WTC11 (cell line): Measurements from ENCODE around the gene NELFA. TPM values are rescaled to one million over a fixed set of nuclear protein-coding genes. Genes with fewer than 3 reads are reported as not detected.

Experiments used
- ATAC-seq: fragments of 200-7000 bp; cut with Tn5 transposase; 2 replicates; pipeline ENCODE4 v1.10.0; 2021; ENCODE audit warnings: mild to moderate bottlenecking, moderate library complexity
- CTCF ChIA-PET: fragments of 300-600 bp; sonication (Branson Sonifier 250); formaldehyde crosslinking; loops from one replicate; lab custom pipeline; 2021; ENCODE audit warnings: antibody characterized with exemption; lab: Charles Lee
- POLR2A ChIA-PET: fragments of 350-600 bp; sonication (Branson Sonifier 250); formaldehyde crosslinking; loops from one replicate; lab custom pipeline; 2021; ENCODE audit warnings: antibody characterized with exemption; lab: Charles Lee
- DNase-seq: peaks from one replicate; pipeline ENCODE4 v3.0.0; 2021; ENCODE audit warnings: low spot score
- H3K27ac Mint-ChIP-seq: 2 replicates; pipeline ENCODE4 v1.8.0; 2021; ENCODE audit warnings: mixed read lengths
- H3K27me3 Mint-ChIP-seq: 2 replicates; pipeline ENCODE4 v1.8.0; 2021; ENCODE audit warnings: low read depth, mild to moderate bottlenecking, moderate library complexity, mixed read lengths
- H3K36me3 Mint-ChIP-seq: 2 replicates; pipeline ENCODE4 v1.8.0; 2021; ENCODE audit warnings: mixed read lengths
- H3K4me1 Mint-ChIP-seq: 2 replicates; pipeline ENCODE4 v1.8.0; 2022; ENCODE audit warnings: mixed read lengths
- H3K4me3 Mint-ChIP-seq: 2 replicates; pipeline ENCODE4 v1.8.0; 2021; ENCODE audit warnings: mild to moderate bottlenecking, moderate library complexity, mixed read lengths
- H3K9me3 Mint-ChIP-seq: 2 replicates; pipeline ENCODE4 v1.8.0; 2021; ENCODE audit warnings: mixed read lengths
- CBFB ChIP-seq: sonication (generic); formaldehyde crosslinking; IDR thresholded peaks from 2 replicates; pipeline ENCODE4 v1.8.1; 2022; ENCODE audit warnings: mild to moderate bottlenecking, low read depth, missing genetic modification reagents
- FOXP1 ChIP-seq: sonication (generic); formaldehyde crosslinking; IDR thresholded peaks from 2 replicates; pipeline ENCODE4 v1.8.0; 2022; ENCODE audit warnings: missing genetic modification reagents, mild to moderate bottlenecking, moderate library complexity, borderline replicate concordance
- HMGA2 ChIP-seq: fragments of 250-450 bp; sonication (Bioruptor Pico); IDR thresholded peaks from 2 replicates; pipeline ENCODE4 v1.4.0; 2021; ENCODE audit warnings: mild to moderate bottlenecking, moderate library complexity
- JAZF1 ChIP-seq: fragments of 250-450 bp; sonication (Bioruptor Pico); IDR thresholded peaks from 2 replicates; pipeline ENCODE4 v1.9.0; 2021; ENCODE audit warnings: moderate library complexity, mild to moderate bottlenecking, inconsistent platforms
- JUN ChIP-seq: sonication (generic); formaldehyde crosslinking; IDR thresholded peaks from 2 replicates; pipeline ENCODE4 v1.8.0; 2023; ENCODE audit warnings: mild to moderate bottlenecking, missing genetic modification reagents
- KAT7 ChIP-seq: sonication (generic); formaldehyde crosslinking; IDR thresholded peaks from 2 replicates; pipeline ENCODE4 v1.8.1; 2023; ENCODE audit warnings: missing genetic modification reagents, mild to moderate bottlenecking, borderline replicate concordance
- NFE2L1 ChIP-seq: sonication (generic); formaldehyde crosslinking; IDR thresholded peaks from 2 replicates; pipeline ENCODE4 v1.8.1; 2023; ENCODE audit warnings: missing genetic modification reagents
- NR1H2 ChIP-seq: sonication (generic); formaldehyde crosslinking; IDR thresholded peaks from 2 replicates; pipeline ENCODE4 v1.9.0; 2021; ENCODE audit warnings: mild to moderate bottlenecking, moderate library complexity, missing genetic modification reagents
- SOX15 ChIP-seq: fragments of 250-450 bp; sonication (Bioruptor Pico); IDR thresholded peaks from 2 replicates; pipeline ENCODE4 v1.9.0; 2021; ENCODE audit warnings: mild to moderate bottlenecking
- TCF7 ChIP-seq: sonication (generic); formaldehyde crosslinking; IDR thresholded peaks from 2 replicates; pipeline ENCODE4 v1.8.0; 2022; ENCODE audit warnings: mild to moderate bottlenecking, low read depth, missing genetic modification reagents, moderate library complexity
- ZNF121 ChIP-seq: sonication (generic); formaldehyde crosslinking; IDR thresholded peaks from 2 replicates; pipeline ENCODE4 v1.8.0; 2023; ENCODE audit warnings: missing genetic modification reagents
- ZNF396 ChIP-seq: fragments of 250-450 bp; sonication (Bioruptor Pico); IDR thresholded peaks from 2 replicates; pipeline ENCODE4 v1.8.0; 2021; ENCODE audit warnings: mild to moderate bottlenecking, moderate library complexity, borderline replicate concordance
- total RNA-seq: library from RNA; stranded (reverse); gene quantifications from 3 replicates; pipeline ENCODE4 v1.2.3, GENCODE V29; 2021
- TF ChIP-seq, protein P1 (sequence below): fragments of 250-450 bp; sonication (Bioruptor Pico); IDR thresholded peaks from 2 replicates; pipeline ENCODE4 v1.9.0; 2021; ENCODE audit warnings: mild to moderate bottlenecking
- TF ChIP-seq, protein P2 (sequence below): sonication (generic); formaldehyde crosslinking; IDR thresholded peaks from 2 replicates; pipeline ENCODE4 v1.8.1; 2023; ENCODE audit warnings: mild to moderate bottlenecking, missing genetic modification reagents, moderate library complexity
- TF ChIP-seq, protein P3 (sequence below): sonication (generic); formaldehyde crosslinking; IDR thresholded peaks from 2 replicates; pipeline ENCODE4 v1.8.1; 2023; ENCODE audit warnings: mild to moderate bottlenecking, missing genetic modification reagents
- TF ChIP-seq, protein P4 (sequence below): fragments of 250-450 bp; sonication (Bioruptor Pico); IDR thresholded peaks from 2 replicates; pipeline ENCODE4 v1.8.0; 2021; ENCODE audit warnings: mild to moderate bottlenecking
- TF ChIP-seq, protein P5 (sequence below): sonication (generic); formaldehyde crosslinking; IDR thresholded peaks from 2 replicates; pipeline ENCODE4 v1.8.0; 2023; ENCODE audit warnings: mild to moderate bottlenecking, missing genetic modification reagents
- TF ChIP-seq, protein P6 (sequence below): sonication (generic); formaldehyde crosslinking; IDR thresholded peaks from 2 replicates; pipeline ENCODE4 v1.8.1; 2023; ENCODE audit warnings: mild to moderate bottlenecking, moderate library complexity, missing genetic modification reagents
- TF ChIP-seq, protein P7 (sequence below): sonication (generic); formaldehyde crosslinking; IDR thresholded peaks from 2 replicates; pipeline ENCODE4 v1.8.1; 2022; ENCODE audit warnings: low read depth, missing genetic modification reagents, borderline replicate concordance
- TF ChIP-seq, protein P8 (sequence below): sonication (generic); formaldehyde crosslinking; IDR thresholded peaks from 2 replicates; pipeline ENCODE4 v1.8.0; 2022; ENCODE audit warnings: mild to moderate bottlenecking, missing genetic modification reagents

The NELFA gene
- total RNA-seq, 1 experiment from 2014 or later = 72.6 TPM

DNA sequence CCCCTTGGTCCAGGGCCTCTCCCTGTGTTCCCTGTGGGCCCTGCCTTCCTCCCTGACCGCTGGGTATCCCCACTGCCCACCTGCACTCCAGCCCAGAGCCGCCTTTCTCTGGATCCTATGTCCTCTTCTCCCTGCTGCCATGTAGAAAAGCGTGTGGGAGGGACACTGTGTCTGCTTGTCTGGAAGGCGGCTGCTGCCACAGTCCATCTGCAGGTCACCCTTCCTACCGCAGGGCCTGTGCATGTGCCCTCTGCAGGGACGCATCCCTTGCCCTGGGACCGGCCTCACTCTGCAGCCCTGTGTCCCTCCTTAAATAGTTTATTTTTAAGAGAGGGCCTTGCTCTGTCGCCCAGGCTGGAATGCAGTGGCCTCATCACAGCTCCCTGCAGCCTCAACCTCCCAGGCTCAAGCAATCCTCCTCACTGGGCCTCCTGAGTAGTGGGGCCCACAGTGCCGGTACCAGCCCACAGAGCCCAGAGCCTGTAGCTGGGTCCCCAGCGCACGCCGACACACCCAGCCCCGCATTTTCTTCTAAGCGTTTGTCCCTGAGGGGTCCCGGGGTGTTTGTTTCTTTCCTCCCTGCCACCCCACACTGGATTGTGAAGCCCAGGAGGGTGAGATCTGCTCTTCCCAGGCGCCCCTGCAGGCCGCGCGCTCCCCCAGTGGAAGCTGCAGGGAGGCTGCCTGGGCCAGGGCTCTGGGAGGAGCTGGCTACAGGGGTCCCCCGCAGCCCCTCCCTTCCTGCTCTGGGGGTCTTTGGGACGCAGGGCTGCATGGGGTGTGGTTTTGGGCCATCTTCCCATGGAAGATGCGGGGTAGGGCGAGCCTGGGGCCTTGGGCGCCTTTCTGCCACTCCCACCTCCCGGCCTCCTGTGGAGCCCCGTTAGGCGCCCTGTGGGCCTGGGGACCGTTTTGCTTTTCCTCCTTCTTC is 37.5 kb upstream of the NELFA start:
- Mint-ChIP-seq H3K36me3 (no peaks in the 10 kb centered on the region), H3K4me1 (peaks cover 4% of the 10 kb centered on the region), H3K27ac (no peak overlapping the region), H3K4me3 (no peak overlapping the region), H3K27me3 (peaks cover 44% of the 10 kb centered on the region), H3K9me3 (no peaks in the 10 kb centered on the region)
- TF ChIP-seq, protein P1, sequence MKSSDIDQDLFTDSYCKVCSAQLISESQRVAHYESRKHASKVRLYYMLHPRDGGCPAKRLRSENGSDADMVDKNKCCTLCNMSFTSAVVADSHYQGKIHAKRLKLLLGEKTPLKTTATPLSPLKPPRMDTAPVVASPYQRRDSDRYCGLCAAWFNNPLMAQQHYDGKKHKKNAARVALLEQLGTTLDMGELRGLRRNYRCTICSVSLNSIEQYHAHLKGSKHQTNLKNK (CRISPR knock-in tag) = no peak
- TF ChIP-seq ZNF121 (0 out of 2 replicates have a peak, but pooled peaks have one; percentile 18), TCF7 (CRISPR knock-in tag) (no peak)
- POLR2A ChIA-PET = no interaction called here
- ATAC-seq (no peak), DNase-seq (no peak)
- CTCF ChIA-PET = interaction anchor here (0.7 kb wide), 1 partner anchor 106 kb away, joined by 3 read pairs; no protein-coding TSS in a partner anchor

DNA sequence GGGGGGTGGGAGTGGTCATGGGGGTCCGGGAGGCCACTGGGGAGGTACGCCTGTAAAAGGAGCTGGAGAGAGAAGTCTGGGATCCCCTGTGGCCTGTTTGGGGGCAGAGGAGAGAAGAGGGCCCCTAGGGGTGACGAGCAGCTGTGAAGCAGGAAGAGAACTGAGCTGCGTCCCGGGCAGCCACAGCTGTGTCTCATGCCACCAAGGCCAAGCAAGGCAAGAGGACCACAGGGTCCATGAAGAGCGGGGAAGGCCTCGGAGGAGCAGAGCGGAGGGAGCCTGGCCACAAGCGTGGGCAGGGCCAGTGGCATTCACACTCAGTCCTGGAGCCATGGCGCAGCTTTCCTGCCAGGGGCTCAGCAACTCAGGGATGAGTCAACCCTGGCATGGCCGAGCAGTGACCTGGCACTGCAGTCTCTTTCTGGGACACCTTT is 36.8 kb upstream of the NELFA start:
- Mint-ChIP-seq H3K27ac (no peak overlapping the region), H3K36me3 (no peaks in the 10 kb centered on the region), H3K27me3 (peaks cover 38% of the 10 kb centered on the region), H3K4me1 (no peaks in the 10 kb centered on the region), H3K4me3 (no peak overlapping the region), H3K9me3 (no peaks in the 10 kb centered on the region)
- ChIA-PET POLR2A (interaction anchor here (0.6 kb wide), 1 partner anchor 26 kb away, joined by 3 read pairs; no protein-coding TSS in a partner anchor), CTCF (interaction anchor here (0.7 kb wide), 1 partner anchor 107 kb away, joined by 3 read pairs; no protein-coding TSS in a partner anchor)
- ATAC-seq (no peak), DNase-seq (no peak)
- TF ChIP-seq CBFB (CRISPR knock-in tag) (no peak), JUN (CRISPR knock-in tag) (no peak), KAT7 (CRISPR knock-in tag) (no peak), SOX15 (CRISPR knock-in tag) (no peak), NFE2L1 (CRISPR knock-in tag) (no peak), ZNF396 (no peak), FOXP1 (no peak), NR1H2 (CRISPR knock-in tag) (no peak), JAZF1 (no peak), HMGA2 (CRISPR knock-in tag) (no peak)
- TF ChIP-seq, protein P2, sequence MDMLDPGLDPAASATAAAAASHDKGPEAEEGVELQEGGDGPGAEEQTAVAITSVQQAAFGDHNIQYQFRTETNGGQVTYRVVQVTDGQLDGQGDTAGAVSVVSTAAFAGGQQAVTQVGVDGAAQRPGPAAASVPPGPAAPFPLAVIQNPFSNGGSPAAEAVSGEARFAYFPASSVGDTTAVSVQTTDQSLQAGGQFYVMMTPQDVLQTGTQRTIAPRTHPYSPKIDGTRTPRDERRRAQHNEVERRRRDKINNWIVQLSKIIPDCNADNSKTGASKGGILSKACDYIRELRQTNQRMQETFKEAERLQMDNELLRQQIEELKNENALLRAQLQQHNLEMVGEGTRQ = no peak
- TF ChIP-seq, protein P3, sequence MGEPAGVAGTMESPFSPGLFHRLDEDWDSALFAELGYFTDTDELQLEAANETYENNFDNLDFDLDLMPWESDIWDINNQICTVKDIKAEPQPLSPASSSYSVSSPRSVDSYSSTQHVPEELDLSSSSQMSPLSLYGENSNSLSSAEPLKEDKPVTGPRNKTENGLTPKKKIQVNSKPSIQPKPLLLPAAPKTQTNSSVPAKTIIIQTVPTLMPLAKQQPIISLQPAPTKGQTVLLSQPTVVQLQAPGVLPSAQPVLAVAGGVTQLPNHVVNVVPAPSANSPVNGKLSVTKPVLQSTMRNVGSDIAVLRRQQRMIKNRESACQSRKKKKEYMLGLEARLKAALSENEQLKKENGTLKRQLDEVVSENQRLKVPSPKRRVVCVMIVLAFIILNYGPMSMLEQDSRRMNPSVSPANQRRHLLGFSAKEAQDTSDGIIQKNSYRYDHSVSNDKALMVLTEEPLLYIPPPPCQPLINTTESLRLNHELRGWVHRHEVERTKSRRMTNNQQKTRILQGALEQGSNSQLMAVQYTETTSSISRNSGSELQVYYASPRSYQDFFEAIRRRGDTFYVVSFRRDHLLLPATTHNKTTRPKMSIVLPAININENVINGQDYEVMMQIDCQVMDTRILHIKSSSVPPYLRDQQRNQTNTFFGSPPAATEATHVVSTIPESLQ (CRISPR knock-in tag) = no peak
- TF ChIP-seq, protein P4, sequence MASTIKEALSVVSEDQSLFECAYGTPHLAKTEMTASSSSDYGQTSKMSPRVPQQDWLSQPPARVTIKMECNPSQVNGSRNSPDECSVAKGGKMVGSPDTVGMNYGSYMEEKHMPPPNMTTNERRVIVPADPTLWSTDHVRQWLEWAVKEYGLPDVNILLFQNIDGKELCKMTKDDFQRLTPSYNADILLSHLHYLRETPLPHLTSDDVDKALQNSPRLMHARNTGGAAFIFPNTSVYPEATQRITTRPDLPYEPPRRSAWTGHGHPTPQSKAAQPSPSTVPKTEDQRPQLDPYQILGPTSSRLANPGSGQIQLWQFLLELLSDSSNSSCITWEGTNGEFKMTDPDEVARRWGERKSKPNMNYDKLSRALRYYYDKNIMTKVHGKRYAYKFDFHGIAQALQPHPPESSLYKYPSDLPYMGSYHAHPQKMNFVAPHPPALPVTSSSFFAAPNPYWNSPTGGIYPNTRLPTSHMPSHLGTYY (CRISPR knock-in tag) = no peak
- TF ChIP-seq, protein P5, sequence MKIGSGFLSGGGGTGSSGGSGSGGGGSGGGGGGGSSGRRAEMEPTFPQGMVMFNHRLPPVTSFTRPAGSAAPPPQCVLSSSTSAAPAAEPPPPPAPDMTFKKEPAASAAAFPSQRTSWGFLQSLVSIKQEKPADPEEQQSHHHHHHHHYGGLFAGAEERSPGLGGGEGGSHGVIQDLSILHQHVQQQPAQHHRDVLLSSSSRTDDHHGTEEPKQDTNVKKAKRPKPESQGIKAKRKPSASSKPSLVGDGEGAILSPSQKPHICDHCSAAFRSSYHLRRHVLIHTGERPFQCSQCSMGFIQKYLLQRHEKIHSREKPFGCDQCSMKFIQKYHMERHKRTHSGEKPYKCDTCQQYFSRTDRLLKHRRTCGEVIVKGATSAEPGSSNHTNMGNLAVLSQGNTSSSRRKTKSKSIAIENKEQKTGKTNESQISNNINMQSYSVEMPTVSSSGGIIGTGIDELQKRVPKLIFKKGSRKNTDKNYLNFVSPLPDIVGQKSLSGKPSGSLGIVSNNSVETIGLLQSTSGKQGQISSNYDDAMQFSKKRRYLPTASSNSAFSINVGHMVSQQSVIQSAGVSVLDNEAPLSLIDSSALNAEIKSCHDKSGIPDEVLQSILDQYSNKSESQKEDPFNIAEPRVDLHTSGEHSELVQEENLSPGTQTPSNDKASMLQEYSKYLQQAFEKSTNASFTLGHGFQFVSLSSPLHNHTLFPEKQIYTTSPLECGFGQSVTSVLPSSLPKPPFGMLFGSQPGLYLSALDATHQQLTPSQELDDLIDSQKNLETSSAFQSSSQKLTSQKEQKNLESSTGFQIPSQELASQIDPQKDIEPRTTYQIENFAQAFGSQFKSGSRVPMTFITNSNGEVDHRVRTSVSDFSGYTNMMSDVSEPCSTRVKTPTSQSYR (CRISPR knock-in tag) = no peak
- TF ChIP-seq, protein P6, sequence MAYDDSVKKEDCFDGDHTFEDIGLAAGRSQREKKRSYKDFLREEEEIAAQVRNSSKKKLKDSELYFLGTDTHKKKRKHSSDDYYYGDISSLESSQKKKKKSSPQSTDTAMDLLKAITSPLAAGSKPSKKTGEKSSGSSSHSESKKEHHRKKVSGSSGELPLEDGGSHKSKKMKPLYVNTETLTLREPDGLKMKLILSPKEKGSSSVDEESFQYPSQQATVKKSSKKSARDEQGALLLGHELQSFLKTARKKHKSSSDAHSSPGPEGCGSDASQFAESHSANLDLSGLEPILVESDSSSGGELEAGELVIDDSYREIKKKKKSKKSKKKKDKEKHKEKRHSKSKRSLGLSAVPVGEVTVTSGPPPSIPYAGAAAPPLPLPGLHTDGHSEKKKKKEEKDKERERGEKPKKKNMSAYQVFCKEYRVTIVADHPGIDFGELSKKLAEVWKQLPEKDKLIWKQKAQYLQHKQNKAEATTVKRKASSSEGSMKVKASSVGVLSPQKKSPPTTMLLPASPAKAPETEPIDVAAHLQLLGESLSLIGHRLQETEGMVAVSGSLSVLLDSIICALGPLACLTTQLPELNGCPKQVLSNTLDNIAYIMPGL (CRISPR knock-in tag) = no peak
- TF ChIP-seq, protein P7, sequence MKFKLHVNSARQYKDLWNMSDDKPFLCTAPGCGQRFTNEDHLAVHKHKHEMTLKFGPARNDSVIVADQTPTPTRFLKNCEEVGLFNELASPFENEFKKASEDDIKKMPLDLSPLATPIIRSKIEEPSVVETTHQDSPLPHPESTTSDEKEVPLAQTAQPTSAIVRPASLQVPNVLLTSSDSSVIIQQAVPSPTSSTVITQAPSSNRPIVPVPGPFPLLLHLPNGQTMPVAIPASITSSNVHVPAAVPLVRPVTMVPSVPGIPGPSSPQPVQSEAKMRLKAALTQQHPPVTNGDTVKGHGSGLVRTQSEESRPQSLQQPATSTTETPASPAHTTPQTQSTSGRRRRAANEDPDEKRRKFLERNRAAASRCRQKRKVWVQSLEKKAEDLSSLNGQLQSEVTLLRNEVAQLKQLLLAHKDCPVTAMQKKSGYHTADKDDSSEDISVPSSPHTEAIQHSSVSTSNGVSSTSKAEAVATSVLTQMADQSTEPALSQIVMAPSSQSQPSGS (CRISPR knock-in tag) = no peak
- TF ChIP-seq, protein P8, sequence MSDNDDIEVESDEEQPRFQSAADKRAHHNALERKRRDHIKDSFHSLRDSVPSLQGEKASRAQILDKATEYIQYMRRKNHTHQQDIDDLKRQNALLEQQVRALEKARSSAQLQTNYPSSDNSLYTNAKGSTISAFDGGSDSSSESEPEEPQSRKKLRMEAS (CRISPR knock-in tag) = no peak
